CD4-positive, alpha-beta memory T cell (primary cell): ENCODE results near the gene ATP6V1C2. TPM values are rescaled to one million over a fixed set of nuclear protein-coding genes. Genes with fewer than 3 reads are reported as not detected.

Experiments
- CTCF ChIA-PET: fragments of 350-600 bp; sonication (Branson Sonifier 250); formaldehyde crosslinking; loops from one replicate; lab custom pipeline; 2021; ENCODE audit warnings: inconsistent platforms; ENCODE audit not compliant: partially characterized antibody; lab: Charles Lee
- POLR2A ChIA-PET: fragments of 350-600 bp; sonication (Branson Sonifier 250); formaldehyde crosslinking; loops from one replicate; lab custom pipeline; 2021; ENCODE audit not compliant: partially characterized antibody; lab: Charles Lee
- DNase-seq, 5 donors: peaks; one replicate each; pipeline versions ENCODE4 v3.0.0 to v3.0.0-alpha.2; 2020 to 2022; ENCODE audit warnings: mixed read lengths in 1 of 5
- H3K27ac ChIP-seq: one replicate; pipeline ENCODE4 v1.7.0; 2013; ENCODE audit warnings: low read depth, low read length
- H3K27me3 ChIP-seq: 2 replicates; pipeline ENCODE4 v1.7.0; 2013; ENCODE audit warnings: mild to moderate bottlenecking, low read length, moderate library complexity; ENCODE audit not compliant: insufficient read depth
- H3K36me3 ChIP-seq: 2 replicates; pipeline ENCODE4 v1.7.0; 2013; ENCODE audit warnings: mild to moderate bottlenecking, low read length, moderate library complexity; ENCODE audit not compliant: insufficient read depth
- H3K4me1 ChIP-seq: 2 replicates; pipeline ENCODE4 v1.7.0; 2013; ENCODE audit warnings: mild to moderate bottlenecking, low read length, moderate library complexity; ENCODE audit not compliant: insufficient read depth
- H3K4me3 ChIP-seq, 2 donors: one replicate each; pipeline ENCODE4 v1.7.0; 2013; ENCODE audit warnings: low read length in 2 of 2, mild to moderate bottlenecking in 1 of 2
- H3K9me3 ChIP-seq, 2 donors: one replicate each; pipeline ENCODE4 v1.7.0; 2013; ENCODE audit warnings: low read length in 2 of 2, control low read depth in 1 of 2; ENCODE audit not compliant: control insufficient read depth in 1 of 2
- H3K27ac Mint-ChIP-seq, 7 donors: one replicate each; pipeline ENCODE4 v1.8.0; 2020 to 2021; ENCODE audit warnings: mixed read lengths in 7 of 7, mild to moderate bottlenecking in 6 of 7, inconsistent platforms in 3 of 7, moderate library complexity in 3 of 7
- H3K27me3 Mint-ChIP-seq, 2 donors: one replicate each; pipeline ENCODE4 v1.8.0; 2020 to 2021; ENCODE audit warnings: mixed read lengths in 2 of 2
- H3K36me3 Mint-ChIP-seq, 2 donors: one replicate each; pipeline ENCODE4 v1.8.0; 2020 to 2021; ENCODE audit warnings: mixed read lengths in 2 of 2, inconsistent platforms in 1 of 2, mild to moderate bottlenecking in 1 of 2
- H3K4me1 Mint-ChIP-seq, 4 donors: one replicate each; pipeline ENCODE4 v1.8.0; 2020 to 2021; ENCODE audit warnings: mixed read lengths in 4 of 4, mild to moderate bottlenecking in 1 of 4
- H3K4me3 Mint-ChIP-seq, 8 donors: one replicate each; pipeline ENCODE4 v1.8.0; 2020 to 2021; ENCODE audit warnings: mixed read lengths in 8 of 8, mild to moderate bottlenecking in 7 of 8, moderate library complexity in 6 of 8, inconsistent platforms in 3 of 8
- H3K9me3 Mint-ChIP-seq, 8 donors: one replicate each; pipeline ENCODE4 v1.8.0; 2020 to 2021; ENCODE audit warnings: mixed read lengths in 8 of 8, mild to moderate bottlenecking in 5 of 8, inconsistent platforms in 3 of 8, moderate library complexity in 1 of 8
- intact Hi-C: fragments of 100-400 bp; cut with micrococcal nuclease; formaldehyde crosslinking; loops from one replicate; pipeline ENCODE4 v1.15.1; 2023
- polyA plus RNA-seq, 2 donors: library from polyadenylated mRNA; unstranded; fragments of 300-500 nt; fragmentation: Illumina TruSeq; gene quantifications; one replicate each; pipeline ENCODE4 v1.2.3, GENCODE V29; 2021
- total RNA-seq, 2 experiments: library from RNA; stranded (reverse); gene quantifications; one replicate each; pipeline ENCODE4 v1.2.3, GENCODE V29; 2021

Gene ATP6V1C2
- total and polyA plus RNA-seq, 4 experiments from 2014 or later: 0.17 to 0.20 TPM; not detected in 2

GRCh38 chr2:10819714-10820314 is 98.4 kb downstream of the ATP6V1C2 start:
- no peak overlapping the region for H3K4me3 ChIP-seq
- no peaks in the 10 kb centered on the region for H3K36me3 ChIP-seq
- no peak for DNase-seq
- no peak overlapping the region for H3K27ac Mint-ChIP-seq
- no peaks in the 10 kb centered on the region for H3K9me3 Mint-ChIP-seq
- H3K27ac ChIP-seq: no peak overlapping the region
- intact Hi-C loops: loop anchor here (10.0 kb wide), 4 partner anchors 375 to 1895 kb away; partner anchors contain the start of genes E2F6, HPCAL1, ODC1 and TRIB2
- no peaks in the 10 kb centered on the region for H3K4me1 ChIP-seq
- no peak overlapping the region for H3K4me3 Mint-ChIP-seq
- H3K36me3 Mint-ChIP-seq: no peaks in the 10 kb centered on the region
- peaks cover 3 to 15% of the 10 kb centered on the region in 2 donors for H3K27me3 Mint-ChIP-seq
- H3K4me1 Mint-ChIP-seq: no peaks in the 10 kb centered on the region
- peaks cover 3% of the 10 kb centered on the region for H3K27me3 ChIP-seq
- CTCF ChIA-PET: interaction anchor here (1.4 kb wide), 1 partner anchor 12 kb away, joined by 8 read pairs; no protein-coding TSS in a partner anchor
- H3K9me3 ChIP-seq: no peaks in the 10 kb centered on the region
- POLR2A ChIA-PET: no interaction called here

GRCh38 chr2:10820562-10820961 is 99.1 kb downstream of the ATP6V1C2 start:
- H3K4me1 Mint-ChIP-seq: no peaks in the 10 kb centered on the region
- H3K36me3 ChIP-seq: no peaks in the 10 kb centered on the region
- H3K4me1 ChIP-seq: no peaks in the 10 kb centered on the region
- peaks cover 9 to 15% of the 10 kb centered on the region in 2 donors for H3K27me3 Mint-ChIP-seq
- H3K4me3 Mint-ChIP-seq: no peak overlapping the region
- H3K9me3 Mint-ChIP-seq: no peaks in the 10 kb centered on the region
- H3K9me3 ChIP-seq: no peaks in the 10 kb centered on the region
- peak overlapping the region in 1 of 7 donors; percentile 32 for H3K27ac Mint-ChIP-seq
- no peak for DNase-seq
- intact Hi-C loops: no loop called here
- no peaks in the 10 kb centered on the region for H3K36me3 Mint-ChIP-seq
- H3K27ac ChIP-seq: no peak overlapping the region
- CTCF ChIA-PET: interaction anchor here (0.9 to 1.4 kb wide), 3 partner anchors 10 to 15 kb away, joined by 3 to 8 read pairs (median 3); no protein-coding TSS in a partner anchor
- POLR2A ChIA-PET: no interaction called here
- H3K4me3 ChIP-seq: no peak overlapping the region
- H3K27me3 ChIP-seq: peaks cover 3% of the 10 kb centered on the region

DNA sequence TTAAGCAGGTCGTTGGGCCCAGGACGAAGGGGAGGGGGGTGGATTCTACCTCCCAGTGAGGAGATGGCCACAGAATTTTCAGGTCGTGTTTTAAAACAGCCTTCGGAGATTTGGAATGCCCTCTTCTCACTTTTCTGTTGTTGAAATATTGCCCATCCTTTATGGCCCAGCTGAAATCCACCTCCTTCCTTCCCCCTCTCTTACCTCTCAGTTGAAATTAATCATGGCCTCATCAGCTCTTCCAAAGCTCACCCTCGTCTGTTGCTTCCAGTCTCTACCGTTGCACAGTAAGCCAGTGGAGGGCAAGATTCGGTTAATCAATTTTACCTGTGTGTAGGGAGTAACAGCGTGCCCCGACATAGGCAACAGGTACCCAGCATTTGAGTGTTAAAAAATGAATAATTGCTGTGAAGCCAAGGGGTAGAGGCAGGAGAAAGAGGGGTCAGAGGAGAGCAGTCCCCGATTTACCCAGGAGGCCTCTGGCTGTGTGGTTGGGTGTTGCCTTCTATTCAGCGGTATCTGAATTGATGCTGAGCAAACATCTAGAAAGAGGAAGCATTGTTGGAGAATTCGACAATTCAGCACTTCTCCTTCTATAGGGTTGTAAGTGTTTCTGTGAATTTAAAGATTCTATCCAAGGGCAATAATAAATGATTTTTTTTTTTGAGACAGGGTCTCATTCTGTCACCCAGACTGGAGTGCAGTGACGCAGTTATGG is 99.7 kb downstream of the ATP6V1C2 start:
- peak overlapping the region in 1 of 7 donors; percentile 71 for H3K27ac Mint-ChIP-seq
- H3K27ac ChIP-seq: no peak overlapping the region
- no peaks in the 10 kb centered on the region for H3K9me3 ChIP-seq
- H3K9me3 Mint-ChIP-seq: no peaks in the 10 kb centered on the region
- peaks cover 9 to 15% of the 10 kb centered on the region in 2 donors for H3K27me3 Mint-ChIP-seq
- CTCF ChIA-PET: interaction anchor here (0.9 to 1.4 kb wide), 3 partner anchors 9 to 14 kb away, joined by 3 to 8 read pairs (median 3); no protein-coding TSS in a partner anchor
- POLR2A ChIA-PET: no interaction called here
- no peaks in the 10 kb centered on the region for H3K4me1 ChIP-seq
- no peak for DNase-seq
- H3K36me3 Mint-ChIP-seq: no peaks in the 10 kb centered on the region
- no peak overlapping the region for H3K4me3 Mint-ChIP-seq
- H3K4me3 ChIP-seq: no peak overlapping the region
- no peaks in the 10 kb centered on the region for H3K36me3 ChIP-seq
- intact Hi-C loops: no loop called here
- H3K4me1 Mint-ChIP-seq: no peaks in the 10 kb centered on the region
- H3K27me3 ChIP-seq: peaks cover 3% of the 10 kb centered on the region

- no peaks in the 10 kb centered on the region for H3K36me3 ChIP-seq
- no peak for DNase-seq
- intact Hi-C loops: no loop called here
- Mint-ChIP-seq H3K4me3 (no peak overlapping the region), H3K9me3 (peaks cover 0 to 2% (median 0%) of the 10 kb centered on the region in 8 donors), H3K27me3 (peaks cover 12 to 17% of the 10 kb centered on the region in 2 donors), H3K27ac (no peak overlapping the region), H3K4me1 (no peaks in the 10 kb centered on the region), H3K36me3 (no peaks in the 10 kb centered on the region)
- no peaks in the 10 kb centered on the region for H3K9me3 ChIP-seq
- ChIA-PET CTCF (interaction anchor here (1.3 to 3.5 kb wide), 2 partner anchors 9 to 300 kb away, joined by 4 to 44 read pairs; no protein-coding TSS in a partner anchor), POLR2A (no interaction called here)
- no peak overlapping the region for H3K4me3 ChIP-seq
- H3K27ac ChIP-seq: no peak overlapping the region
- H3K27me3 ChIP-seq: no peaks in the 10 kb centered on the region
- H3K4me1 ChIP-seq: no peaks in the 10 kb centered on the region
Measured at GRCh38 chr2:10824191-10824590, 102.8 kb downstream of the ATP6V1C2 start.

- peaks cover 0 to 2% (median 0%) of the 10 kb centered on the region in 8 donors for H3K9me3 Mint-ChIP-seq
- H3K27me3 Mint-ChIP-seq: peaks cover 12 to 18% of the 10 kb centered on the region in 2 donors
- ChIA-PET POLR2A (no interaction called here), CTCF (no interaction called here)
- H3K36me3 Mint-ChIP-seq: no peaks in the 10 kb centered on the region
- Histone ChIP-seq H3K9me3 (no peaks in the 10 kb centered on the region), H3K4me3 (no peak overlapping the region), H3K27me3 (no peaks in the 10 kb centered on the region), H3K27ac (no peak overlapping the region), H3K4me1 (no peaks in the 10 kb centered on the region), H3K36me3 (no peaks in the 10 kb centered on the region)
- intact Hi-C loops: no loop called here
- H3K27ac Mint-ChIP-seq: no peak overlapping the region
- H3K4me3 Mint-ChIP-seq: no peak overlapping the region
- DNase-seq: no peak
- no peaks in the 10 kb centered on the region for H3K4me1 Mint-ChIP-seq
Measured at GRCh38 chr2:10826026-10826425, 104.6 kb downstream of the ATP6V1C2 start.

- Mint-ChIP-seq H3K4me3 (no peak overlapping the region), H3K4me1 (no peaks in the 10 kb centered on the region), H3K9me3 (peaks cover 0 to 2% (median 0%) of the 10 kb centered on the region in 8 donors), H3K27me3 (peaks cover 16 to 19% of the 10 kb centered on the region in 2 donors), H3K27ac (no peak overlapping the region), H3K36me3 (no peaks in the 10 kb centered on the region)
- no peak overlapping the region for H3K4me3 ChIP-seq
- H3K27ac ChIP-seq: no peak overlapping the region
- CTCF ChIA-PET: no interaction called here
- intact Hi-C loops: no loop called here
- no peaks in the 10 kb centered on the region for H3K36me3 ChIP-seq
- DNase-seq: no peak
- H3K9me3 ChIP-seq: no peaks in the 10 kb centered on the region
- no peaks in the 10 kb centered on the region for H3K4me1 ChIP-seq
- POLR2A ChIA-PET: no interaction called here
- H3K27me3 ChIP-seq: peaks cover 3% of the 10 kb centered on the region
Measured at GRCh38 chr2:10826625-10827024, 105.2 kb downstream of the ATP6V1C2 start.

DNA sequence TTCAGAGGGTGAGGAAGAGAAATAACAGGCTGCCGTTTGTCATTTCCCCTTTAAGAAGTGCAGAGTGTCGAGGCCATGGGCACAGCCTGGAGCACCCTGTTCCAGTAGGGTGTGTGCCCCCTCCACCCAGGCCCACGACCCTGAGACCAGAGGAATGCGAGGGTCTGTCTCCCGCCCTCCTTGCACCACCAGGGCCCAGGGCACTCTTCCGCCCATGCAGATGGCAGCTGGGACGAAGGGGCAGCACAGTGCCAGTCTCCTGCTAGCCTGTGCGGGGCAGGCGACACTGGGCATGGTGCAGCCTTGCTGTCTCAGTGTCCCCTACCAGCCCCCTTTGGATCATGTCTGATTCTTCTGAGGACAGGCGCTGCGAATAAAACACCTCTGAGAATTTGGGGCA is 106.9 kb downstream of the ATP6V1C2 start:
- CTCF ChIA-PET: interaction anchor here (5.9 kb wide), 1 partner anchor 14 kb away, joined by 39 read pairs; no protein-coding TSS in a partner anchor
- Histone ChIP-seq H3K9me3 (no peaks in the 10 kb centered on the region), H3K36me3 (no peaks in the 10 kb centered on the region), H3K4me3 (no peak overlapping the region), H3K27ac (no peak overlapping the region), H3K27me3 (peaks cover 4% of the 10 kb centered on the region), H3K4me1 (peaks cover 8% of the 10 kb centered on the region)
- Mint-ChIP-seq H3K27ac (no peak overlapping the region), H3K27me3 (peaks cover 20 to 25% of the 10 kb centered on the region in 2 donors), H3K9me3 (peaks cover 0 to 2% (median 0%) of the 10 kb centered on the region in 8 donors), H3K4me1 (peaks cover 4 to 10% (median 6%) of the 10 kb centered on the region in 4 donors), H3K4me3 (no peak overlapping the region), H3K36me3 (no peaks in the 10 kb centered on the region)
- peak in 1 of 5 donors; percentile 19 for DNase-seq
- intact Hi-C loops: no loop called here
- POLR2A ChIA-PET: no interaction called here
